HG03095 (cell line): ENCODE results near the gene TKTL1.
"Not testable (repeated sequence)": the region's sequence is repeated elsewhere in the genome, so short reads cannot be mapped to it uniquely, and the experiment has no call there.

Experiments
- ATAC-seq: cut with Tn5 transposase; IDR thresholded peaks from one replicate; pipeline ENCODE4 v1.9.1; 2021; ENCODE audit warnings: moderate library complexity; ENCODE audit not compliant: unreplicated experiment

Gene TKTL1, protein sequence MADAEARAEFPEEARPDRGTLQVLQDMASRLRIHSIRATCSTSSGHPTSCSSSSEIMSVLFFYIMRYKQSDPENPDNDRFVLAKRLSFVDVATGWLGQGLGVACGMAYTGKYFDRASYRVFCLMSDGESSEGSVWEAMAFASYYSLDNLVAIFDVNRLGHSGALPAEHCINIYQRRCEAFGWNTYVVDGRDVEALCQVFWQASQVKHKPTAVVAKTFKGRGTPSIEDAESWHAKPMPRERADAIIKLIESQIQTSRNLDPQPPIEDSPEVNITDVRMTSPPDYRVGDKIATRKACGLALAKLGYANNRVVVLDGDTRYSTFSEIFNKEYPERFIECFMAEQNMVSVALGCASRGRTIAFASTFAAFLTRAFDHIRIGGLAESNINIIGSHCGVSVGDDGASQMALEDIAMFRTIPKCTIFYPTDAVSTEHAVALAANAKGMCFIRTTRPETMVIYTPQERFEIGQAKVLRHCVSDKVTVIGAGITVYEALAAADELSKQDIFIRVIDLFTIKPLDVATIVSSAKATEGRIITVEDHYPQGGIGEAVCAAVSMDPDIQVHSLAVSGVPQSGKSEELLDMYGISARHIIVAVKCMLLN

DNA sequence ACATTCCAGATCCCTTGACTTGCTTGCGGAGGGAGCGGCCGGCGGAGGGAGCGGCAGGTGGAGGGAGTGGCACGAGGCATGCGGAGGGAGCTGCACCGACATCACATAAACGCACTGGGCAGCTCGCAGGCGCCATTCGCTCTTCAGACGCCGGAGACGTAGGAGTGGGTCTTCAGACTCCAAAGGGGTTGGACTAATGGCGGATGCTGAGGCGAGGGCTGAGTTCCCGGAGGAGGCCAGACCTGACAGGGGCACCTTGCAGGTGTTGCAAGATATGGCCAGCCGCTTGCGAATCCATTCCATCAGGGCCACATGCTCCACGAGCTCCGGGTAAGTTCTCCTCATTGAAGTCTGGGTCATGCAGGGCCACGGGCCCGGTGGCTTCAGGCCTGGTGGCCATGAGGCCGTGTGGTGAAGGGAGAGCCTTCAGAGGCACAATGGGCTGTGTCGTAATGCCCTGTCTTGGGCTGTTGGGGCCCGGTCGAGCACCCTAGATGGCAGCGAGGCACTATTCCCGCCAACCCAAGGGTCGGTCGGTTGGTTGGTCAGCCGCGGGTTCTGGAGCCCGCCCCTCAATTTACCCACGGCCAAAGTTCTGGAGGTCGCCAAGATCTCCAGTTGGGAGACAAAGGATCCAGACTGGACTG lies at the start of gene TKTL1:
Gene TKTL1, plus strand, starts transcription at position 132 of the 647 bp plus-strand sequence. Its CDS starts 65 bp downstream, at position 197.
- no peak for ATAC-seq

DNA sequence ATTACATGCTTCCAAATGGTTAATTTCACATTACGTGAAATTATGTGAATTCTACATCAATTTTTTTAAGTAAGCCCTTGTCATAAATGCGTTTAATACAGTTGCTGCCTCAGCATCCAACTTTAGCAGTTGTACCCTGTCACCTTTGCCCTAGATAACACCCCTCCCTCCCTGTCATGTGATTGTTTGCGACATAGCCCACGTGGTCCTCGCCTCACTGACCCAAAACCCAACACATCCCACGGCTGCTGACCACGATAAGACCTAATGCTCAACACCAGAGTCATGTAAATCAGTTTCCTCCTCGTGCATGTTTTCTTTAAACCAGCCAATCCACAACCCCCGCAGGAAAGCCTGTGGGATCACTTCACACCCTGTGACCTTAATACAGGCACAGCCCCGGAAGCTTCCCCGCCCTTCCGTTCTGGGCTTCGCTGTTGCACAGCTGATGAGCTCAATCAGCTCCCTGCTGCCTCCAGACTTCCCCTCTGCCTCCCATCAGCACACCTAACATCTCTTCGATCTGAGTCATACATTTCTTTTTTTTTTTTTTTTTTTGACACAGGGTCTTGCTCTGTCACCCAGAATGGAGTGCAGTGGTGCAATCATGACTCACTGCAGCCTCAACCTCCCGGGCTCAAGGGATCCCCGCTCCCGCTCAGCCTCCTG lies 48.1 kb upstream of the TKTL1 start:
- peak; percentile 82 for ATAC-seq

DNA sequence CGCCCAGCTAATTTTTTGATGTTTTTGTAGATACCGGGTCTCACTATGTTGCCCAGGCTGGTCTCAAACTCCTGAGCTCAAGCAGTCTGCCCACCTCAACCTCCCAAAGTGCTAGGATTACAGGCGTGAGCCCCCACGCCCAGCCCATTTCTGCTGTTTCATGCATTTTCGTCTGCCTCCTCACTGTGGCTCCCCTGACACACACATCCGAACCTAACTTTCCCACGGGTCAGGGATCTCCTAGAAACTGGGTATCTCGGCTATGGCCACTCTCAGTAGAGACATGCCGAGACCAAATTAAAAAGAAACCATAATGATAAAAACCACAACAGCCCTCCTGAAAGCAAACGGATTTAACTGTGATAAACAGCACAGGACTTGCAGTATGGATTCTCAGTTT lies 47.5 kb upstream of the TKTL1 start:
- ATAC-seq = not testable (repeated sequence)

DNA sequence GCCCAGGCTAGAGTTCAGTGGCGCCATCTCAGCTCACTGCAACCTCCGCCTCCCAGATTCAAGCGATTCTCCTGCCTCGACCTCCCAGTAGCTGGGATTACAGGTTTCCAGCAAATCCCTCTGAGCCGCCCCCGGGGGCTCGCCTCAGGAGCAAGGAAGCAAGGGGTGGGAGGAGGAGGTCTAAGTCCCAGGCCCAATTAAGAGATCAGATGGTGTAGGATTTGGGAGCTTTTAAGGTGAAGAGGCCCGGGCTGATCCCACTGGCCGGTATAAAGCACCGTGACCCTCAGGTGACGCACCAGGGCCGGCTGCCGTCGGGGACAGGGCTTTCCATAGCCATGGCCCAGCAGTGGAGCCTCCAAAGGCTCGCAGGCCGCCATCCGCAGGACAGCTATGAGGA lies 38.3 kb upstream of the TKTL1 start, which contains the start of gene OPN1MW3:
Gene OPN1MW3, plus strand, starts transcription at position 301 of the 400 bp plus-strand sequence. Its CDS starts 38 bp downstream, at position 339.
- ATAC-seq = not testable (repeated sequence)

DNA sequence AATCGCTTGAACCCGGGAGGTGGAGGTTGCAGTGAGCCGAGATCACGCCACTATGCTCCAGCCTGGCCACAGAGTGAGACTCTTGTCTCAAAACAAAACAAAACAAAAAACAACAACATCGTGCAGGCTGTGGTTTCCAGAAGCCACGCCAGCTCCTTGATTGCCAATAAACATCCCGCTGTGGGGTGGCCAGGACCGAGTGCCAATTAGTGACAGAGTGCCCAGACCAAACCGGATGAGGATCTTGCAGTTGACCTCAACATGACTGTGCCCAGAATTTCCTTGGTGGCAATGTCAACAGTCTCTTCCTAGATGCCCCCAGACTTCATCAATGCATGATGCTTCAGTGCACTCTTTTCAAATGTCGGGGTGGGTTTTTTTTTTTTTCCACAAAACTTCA lies 36.9 kb upstream of the TKTL1 start:
- ATAC-seq = not testable (repeated sequence)

DNA sequence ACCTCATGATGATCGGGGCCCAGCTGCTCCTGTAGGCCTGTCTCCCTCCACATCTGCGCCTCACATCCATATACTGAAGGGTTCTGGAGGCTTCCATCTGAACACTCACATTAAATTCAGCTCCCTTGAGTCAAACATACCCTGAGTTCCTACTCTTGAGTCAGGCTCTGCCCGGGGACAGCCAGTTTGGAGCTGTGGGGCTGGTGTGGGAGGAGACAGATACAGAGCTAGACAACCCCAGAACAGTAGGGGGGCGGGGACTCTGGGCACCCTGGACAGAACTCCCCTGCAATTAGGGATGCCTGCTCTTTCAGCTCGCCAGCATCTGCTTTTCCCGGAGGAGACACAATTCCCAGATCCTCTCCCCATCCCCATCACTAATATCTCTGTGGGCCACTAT lies 32.5 kb upstream of the TKTL1 start:
- not testable (repeated sequence) for ATAC-seq

DNA sequence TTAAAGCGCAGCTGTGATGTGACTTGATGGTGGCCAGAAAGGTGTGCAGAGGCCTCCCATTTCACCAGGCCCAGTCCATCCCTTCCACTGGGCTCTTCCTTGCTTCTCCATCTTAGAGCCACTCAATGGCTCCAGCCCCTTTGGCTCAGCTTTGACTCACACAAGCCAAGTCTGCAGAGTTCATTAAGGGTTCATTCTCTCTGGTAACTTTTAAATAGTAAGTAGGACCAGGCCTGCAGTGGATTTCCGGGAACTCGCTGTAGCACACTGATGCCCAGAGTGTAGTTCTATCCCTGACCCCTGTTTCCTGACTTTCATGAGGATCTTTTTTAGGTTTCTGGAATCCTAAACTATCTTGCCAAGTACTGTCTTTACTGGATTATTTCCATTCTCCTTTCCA lies 26.4 kb upstream of the TKTL1 start:
- not testable (repeated sequence) for ATAC-seq

DNA sequence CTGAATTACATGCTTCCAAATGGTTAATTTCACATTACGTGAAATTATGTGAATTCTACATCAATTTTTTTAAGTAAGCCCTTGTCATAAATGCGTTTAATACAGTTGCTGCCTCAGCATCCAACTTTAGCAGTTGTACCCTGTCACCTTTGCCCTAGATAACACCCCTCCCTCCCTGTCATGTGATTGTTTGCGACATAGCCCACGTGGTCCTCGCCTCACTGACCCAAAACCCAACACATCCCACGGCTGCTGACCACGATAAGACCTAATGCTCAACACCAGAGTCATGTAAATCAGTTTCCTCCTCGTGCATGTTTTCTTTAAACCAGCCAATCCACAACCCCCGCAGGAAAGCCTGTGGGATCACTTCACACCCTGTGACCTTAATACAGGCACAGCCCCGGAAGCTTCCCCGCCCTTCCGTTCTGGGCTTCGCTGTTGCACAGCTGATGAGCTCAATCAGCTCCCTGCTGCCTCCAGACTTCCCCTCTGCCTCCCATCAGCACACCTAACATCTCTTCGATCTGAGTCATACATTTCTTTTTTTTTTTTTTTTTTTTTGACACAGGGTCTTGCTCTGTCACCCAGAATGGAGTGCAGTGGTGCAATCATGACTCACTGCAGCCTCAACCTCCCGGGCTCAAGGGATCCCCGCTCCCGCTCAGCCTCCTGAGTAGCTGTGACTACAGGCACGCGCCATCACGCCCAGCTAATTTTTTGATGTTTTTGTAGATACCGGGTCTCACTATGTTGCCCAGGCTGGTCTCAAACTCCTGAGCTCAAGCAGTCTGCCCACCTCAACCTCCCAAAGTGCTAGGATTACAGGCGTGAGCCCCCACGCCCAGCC lies 10.9 kb upstream of the TKTL1 start:
- ATAC-seq = peak; percentile 64

DNA sequence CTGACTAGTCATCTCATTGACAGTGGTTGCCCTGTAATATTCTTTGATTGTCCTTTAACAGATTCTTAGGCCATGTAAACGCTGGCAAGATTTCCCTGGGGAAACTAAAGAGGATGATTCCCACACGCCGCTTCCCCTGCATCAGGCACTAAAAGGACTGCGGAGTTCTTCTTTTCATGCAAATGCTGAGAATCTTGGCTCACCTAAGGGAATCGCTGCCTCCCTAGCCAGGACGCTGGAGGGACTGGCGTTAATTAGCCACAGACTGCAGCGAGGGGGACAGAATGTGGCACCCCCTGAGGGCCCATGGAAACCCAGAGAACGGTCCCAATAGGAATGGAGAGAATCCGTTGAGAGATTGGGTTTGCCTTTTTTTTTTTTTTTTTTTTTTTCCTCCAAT lies 9.2 kb upstream of the TKTL1 start:
- ATAC-seq = not testable (repeated sequence)

DNA sequence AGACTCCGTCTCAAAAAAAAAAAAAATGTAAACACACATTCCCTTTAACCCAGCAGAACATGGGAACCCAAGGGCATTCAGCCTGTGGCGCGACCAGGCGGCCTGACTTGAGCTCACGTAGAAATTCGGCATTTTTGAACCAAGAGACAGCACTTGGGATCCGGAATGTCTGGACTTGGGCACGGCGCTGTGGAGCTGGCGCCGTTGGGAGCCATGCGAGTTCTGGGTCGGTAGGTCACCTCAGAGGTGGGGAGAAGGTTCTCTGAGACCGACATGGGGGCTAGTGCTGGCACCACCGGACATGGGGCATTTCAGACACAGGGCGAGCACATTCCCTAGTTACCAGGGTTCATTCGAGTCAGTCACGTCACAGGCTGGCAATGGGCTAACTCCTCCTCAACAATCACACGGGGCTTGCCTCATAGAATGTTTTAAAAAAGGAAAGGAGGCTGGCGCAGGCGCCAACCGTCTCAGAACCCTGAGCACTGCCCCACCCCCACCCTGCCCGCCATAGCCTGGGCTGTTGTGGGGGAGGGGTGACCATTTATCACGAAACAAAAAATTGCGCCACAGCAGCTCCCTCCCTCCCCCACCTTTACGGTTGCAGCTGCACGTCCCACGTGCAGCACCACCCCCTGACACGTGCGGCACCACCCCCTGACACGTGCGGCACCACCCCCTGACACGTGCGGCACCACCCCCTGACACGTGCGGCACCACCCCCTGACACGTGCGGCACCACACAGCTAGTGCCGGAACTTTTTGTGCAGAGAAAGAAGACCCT lies 612 bp upstream of the TKTL1 start, which contains the start of gene TEX28:
Gene TEX28, minus strand, starts transcription at position 334 of the 784 bp plus-strand sequence. CDS start 3,007 bp downstream, outside the sequence.
- ATAC-seq = no peak

DNA sequence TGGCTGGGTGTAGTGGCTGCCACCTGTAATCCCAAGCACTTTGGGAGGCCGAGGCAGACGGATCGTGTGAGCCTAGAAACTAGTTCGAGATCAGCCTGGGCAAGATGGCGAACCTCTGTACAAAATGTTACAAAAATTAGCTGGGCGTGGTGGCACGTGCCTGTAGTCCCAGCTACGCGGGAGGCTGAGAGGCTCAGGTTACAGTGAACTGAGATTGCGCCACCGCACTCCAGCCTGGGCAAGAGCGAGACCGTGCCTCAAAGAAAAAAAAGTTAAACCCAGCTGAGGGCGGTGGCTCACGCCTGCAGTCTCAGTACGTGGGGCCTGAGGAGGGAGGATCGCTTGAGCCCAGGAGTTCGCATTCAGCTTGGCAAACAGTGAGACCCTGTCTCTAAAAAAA lies 1.1 kb downstream of the TKTL1 start:
- ATAC-seq = no peak

DNA sequence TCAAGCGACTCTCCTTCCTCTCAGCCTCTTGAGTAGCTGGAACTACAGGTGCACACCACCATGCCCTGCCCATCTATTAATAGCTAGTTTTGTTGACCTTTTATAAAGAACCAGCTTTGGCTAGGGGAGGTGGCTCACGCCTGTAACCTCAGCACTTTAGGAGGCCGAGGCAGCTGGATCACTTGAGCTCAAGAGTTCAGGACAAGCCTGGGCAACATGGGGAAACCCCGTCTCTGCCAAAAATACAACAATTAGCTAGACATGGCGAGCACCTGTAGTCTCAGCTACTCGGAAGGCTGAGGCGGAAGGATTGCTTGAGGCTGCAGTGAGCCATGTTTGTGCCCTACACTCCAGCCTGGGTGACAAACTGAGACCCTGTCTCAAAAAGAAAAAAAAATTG lies 2.7 kb downstream of the TKTL1 start:
- no peak for ATAC-seq

DNA sequence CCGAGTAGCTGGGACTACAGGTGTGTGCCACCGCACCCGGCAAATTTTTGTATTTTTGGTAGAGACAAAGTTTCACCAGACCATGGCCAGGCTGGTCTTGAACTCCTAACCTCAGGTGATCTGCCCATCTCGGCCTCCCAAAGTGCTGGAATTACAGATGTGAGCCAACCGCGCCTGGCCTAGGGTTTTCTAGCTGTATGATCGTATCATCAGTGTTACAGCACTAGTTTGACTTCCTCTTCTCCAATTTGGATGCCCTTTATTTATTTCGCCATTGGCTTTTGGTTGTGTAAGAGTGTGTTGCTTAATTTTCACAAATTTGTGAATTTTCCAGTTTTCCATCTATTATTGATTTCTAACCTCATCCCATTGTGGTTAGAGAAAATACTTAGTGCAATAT lies 5.2 kb downstream of the TKTL1 start:
- no peak for ATAC-seq

DNA sequence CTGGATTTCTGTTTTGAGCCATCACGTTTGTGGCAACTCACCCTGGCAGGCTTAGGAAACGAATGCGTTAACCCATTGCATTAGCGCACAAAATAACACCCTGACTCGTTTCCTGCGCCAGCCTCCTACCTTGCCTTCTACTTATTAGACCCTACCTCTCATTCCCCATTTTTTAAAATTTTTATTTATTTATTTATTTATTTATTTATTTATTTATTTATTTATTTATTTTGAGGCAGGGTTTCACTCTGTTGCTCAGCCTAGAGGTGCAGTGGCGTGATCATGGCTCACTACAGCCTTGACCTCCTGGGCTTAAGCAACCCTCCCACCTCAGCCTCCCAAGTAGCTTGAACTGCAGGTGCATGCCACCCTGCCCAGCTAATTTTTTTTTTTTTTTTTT lies 7.4 kb downstream of the TKTL1 start:
- not testable (repeated sequence) for ATAC-seq

DNA sequence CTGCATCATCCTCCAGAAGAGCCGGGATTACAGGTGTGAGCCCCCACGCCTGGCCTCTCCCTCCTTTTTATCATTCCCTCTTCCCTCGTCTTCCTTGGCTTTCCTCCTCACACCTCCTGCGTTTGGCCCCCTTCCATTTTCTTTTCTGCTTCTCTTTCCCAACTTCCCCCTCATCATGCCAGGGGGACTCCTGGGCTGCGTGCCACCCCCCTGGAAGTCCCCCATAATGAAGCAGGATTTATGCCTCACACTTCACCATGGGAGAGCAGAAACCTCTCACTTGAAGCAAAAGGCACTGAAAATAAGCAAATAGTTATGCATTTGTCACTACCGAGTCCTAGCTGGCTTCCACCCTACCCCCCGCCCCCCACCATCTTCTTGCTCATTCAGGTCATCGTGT lies 7.9 kb downstream of the TKTL1 start:
- ATAC-seq = no peak

DNA sequence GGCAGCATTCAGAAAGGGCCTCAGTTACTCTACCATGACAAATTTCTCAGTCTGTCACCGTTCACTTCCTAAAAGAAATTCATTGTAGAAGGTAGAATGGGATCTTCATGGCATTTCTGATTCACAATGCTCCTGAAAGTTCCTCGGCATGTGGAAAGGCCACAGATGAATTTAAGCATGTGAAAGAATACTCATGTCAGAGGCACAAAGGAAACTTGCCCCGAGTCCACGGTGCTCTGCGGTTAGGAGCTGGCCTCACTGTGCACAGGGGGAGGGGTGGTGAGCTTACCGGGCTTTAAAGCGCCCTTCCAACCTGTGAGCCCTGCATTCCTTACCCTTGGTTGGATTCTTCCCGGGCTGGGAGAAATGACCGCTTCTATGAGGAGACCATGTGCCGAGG lies 9.3 kb downstream of the TKTL1 start:
- no peak for ATAC-seq

DNA sequence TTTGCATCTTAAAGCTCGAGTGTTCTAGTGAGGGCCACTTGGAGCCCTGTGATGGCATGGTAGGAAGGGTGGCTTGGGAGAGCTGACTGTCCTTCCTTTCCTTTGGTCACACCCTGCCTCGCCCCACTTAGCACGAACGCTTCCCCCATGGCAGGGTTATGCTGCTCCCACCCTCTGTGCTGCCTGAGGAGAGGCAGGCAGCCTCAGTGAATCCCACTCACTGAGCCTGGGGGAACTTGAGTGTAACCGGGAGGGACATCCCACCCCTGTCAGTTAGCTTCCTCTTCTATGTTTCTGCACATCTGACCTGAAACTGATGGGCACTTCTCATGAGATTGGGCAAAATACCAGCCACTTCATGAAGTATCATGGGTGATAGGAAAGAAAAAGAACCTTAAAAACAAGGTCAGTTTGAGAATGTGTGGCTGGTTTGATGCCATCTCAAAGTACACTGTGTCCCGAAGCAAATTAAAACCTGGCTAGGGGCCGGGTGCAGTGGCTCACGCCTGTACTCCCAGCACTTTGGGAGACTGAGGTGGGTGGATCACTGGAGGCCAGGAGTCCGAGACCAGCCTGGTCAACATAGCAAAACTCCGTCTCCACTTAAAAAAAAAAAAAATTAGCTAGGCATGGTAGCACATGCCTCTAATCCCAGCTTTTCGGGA lies 10.1 kb downstream of the TKTL1 start:
- no peak for ATAC-seq

DNA sequence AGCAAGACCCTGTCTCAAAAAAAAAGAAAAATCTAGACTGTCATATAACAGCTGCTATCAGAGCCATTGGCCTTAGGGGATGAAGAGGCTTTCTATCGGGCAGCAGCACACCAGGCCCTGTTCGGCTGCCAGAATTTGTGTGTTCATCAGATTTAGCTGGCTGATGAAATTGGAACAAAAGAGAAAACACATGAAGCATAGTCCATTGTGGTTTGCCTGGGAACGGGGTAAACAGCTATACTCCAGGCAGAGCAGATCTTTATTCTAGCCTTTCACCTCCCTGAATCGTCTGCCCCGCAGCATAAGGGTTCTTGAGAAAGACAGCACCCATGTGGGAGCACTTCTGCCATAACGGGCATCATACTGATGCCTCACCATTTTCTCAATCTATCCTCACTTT lies 11.6 kb downstream of the TKTL1 start:
- ATAC-seq = no peak
